ENCODE measurements around the gene KHDRBS1.

DNA sequence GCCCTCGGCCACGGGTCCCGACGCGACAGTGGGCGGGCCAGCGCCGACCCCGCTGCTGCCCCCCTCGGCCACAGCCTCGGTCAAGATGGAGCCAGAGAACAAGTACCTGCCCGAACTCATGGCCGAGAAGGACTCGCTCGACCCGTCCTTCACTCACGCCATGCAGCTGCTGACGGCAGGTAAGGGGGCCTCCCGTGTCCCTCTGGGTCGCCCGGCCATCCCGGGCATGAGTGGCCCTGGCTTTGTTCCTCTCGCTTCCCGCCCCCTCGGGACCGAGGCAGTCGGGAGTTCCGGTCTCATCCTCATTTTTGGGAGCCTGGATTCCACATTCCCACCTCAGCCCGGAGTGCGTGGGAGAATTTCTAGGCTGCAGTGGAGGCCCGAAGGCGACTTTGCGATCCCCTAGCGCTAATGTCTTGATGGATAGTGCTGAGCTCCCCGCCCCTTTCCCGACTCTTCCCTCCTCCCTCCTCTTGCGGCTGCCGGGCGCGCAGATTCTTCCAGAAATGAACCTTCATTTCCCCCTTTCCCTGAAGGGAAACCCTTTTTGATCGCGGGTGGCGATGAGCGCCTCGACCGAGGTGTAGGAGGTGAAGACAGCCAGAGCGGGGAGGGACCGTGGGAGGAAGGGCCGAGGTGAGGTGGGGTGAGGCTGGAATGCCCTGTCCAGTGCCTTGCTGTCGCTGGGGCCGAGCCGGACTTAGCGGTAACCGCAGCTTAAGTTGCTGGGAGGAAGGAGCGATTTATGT lies 705 bp downstream of the KHDRBS1 start:
- no peak for TF ChIP-seq EZH2 (IDR thresholded peaks at IDR 0.05; ENCODE audit: low read depth)
- TF ChIP-seq, protein P1, sequence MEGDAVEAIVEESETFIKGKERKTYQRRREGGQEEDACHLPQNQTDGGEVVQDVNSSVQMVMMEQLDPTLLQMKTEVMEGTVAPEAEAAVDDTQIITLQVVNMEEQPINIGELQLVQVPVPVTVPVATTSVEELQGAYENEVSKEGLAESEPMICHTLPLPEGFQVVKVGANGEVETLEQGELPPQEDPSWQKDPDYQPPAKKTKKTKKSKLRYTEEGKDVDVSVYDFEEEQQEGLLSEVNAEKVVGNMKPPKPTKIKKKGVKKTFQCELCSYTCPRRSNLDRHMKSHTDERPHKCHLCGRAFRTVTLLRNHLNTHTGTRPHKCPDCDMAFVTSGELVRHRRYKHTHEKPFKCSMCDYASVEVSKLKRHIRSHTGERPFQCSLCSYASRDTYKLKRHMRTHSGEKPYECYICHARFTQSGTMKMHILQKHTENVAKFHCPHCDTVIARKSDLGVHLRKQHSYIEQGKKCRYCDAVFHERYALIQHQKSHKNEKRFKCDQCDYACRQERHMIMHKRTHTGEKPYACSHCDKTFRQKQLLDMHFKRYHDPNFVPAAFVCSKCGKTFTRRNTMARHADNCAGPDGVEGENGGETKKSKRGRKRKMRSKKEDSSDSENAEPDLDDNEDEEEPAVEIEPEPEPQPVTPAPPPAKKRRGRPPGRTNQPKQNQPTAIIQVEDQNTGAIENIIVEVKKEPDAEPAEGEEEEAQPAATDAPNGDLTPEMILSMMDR (conservative IDR thresholded peaks at IDR 0.05): no peak

Measured in PC-9 (cell line).